Right renal pelvis (tissue), 4 donors: ENCODE data around the gene SPANXA2. TPM values are rescaled to one million over a fixed set of nuclear protein-coding genes. Genes with fewer than 3 reads are reported as not detected.
"Not testable (repeated sequence)": the region's sequence is repeated elsewhere in the genome, so short reads cannot be mapped to it uniquely, and the experiment has no call there.

Source experiments
- DNase-seq, 4 donors: peaks; one replicate each; pipeline ENCODE4 v3.0.0-alpha.2; 2013; ENCODE audit warnings: low read depth in 4 of 4, low spot score in 3 of 4, missing footprints in 1 of 4
- polyA plus RNA-seq, 4 donors: library from polyadenylated mRNA; unstranded; fragments of 120-200 nt; gene quantifications; one replicate each; pipeline ENCODE4 v1.2.1, GENCODE V29; 2013; ENCODE audit not compliant: insufficient read length in 4 of 4

The SPANXA2 gene
- polyA plus RNA-seq = not detected

- DNase-seq = not testable (repeated sequence)
These were observed at the start of gene SPANXA2 for GRCh38 chrX:141589408-141589807. TSS of gene SPANXA2 (plus strand) at chrX:141589708. CDS start at chrX:141589768, 60 bp downstream.

- not testable (repeated sequence) for DNase-seq
These were observed 47.0 kb upstream of the SPANXA2 start for GRCh38 chrX:141542551-141542950.

- not testable (repeated sequence) for DNase-seq
These were observed 4.9 kb upstream of the SPANXA2 start, which contains the start of gene SPANXA1 for GRCh38 chrX:141584638-141585037. TSS of gene SPANXA1 (minus strand) at chrX:141584738. CDS start at chrX:141584678, 60 bp downstream.

GRCh38 chrX:141609111-141609510 lies 19.6 kb downstream of the SPANXA2 start:
- DNase-seq = peak in 3 of 4 donors; percentile 8 to 20 (median 16)

- no peak for DNase-seq
These were observed 29.8 kb downstream of the SPANXA2 start for GRCh38 chrX:141619336-141619735.

GRCh38 chrX:141632124-141632523 lies 42.6 kb downstream of the SPANXA2 start:
- DNase-seq = no peak

- DNase-seq = no peak
These were observed 49.0 kb downstream of the SPANXA2 start for GRCh38 chrX:141638550-141638949.

Other genes starting within 250 kb of the SPANXA2 start
- gene SPANXA1, start 5.0 kb upstream of the SPANXA2 start, polyA plus RNA-seq = not detected
- gene SPANXD, start 109.0 kb downstream of the SPANXA2 start, polyA plus RNA-seq = under 1 TPM in 1 of 4 donors, not detected in 3; 0.09 TPM
- under 1 TPM in 3 of 4 donors, not detected in 1; 0.15 to 0.45 (median 0.29) TPM for gene MAGEC3, start 248.6 kb downstream of the SPANXA2 start, polyA plus RNA-seq